Right kidney (tissue), 1 donor: Measurements from ENCODE around the gene DAND5.
"Not testable (repeated sequence)": the region's sequence is repeated elsewhere in the genome, so short reads cannot be mapped to it uniquely, and the experiment has no call there.

ENCODE experiments used
- DNase-seq: peaks from one replicate; pipeline ENCODE4 v3.0.0-alpha.2; 2016

Gene DAND5

GRCh38 chr19:12965017-12965811 is 4.2 kb upstream of the DAND5 start:
- peak; percentile 93 for DNase-seq

- no peak for DNase-seq
Observed at GRCh38 chr19:12965812-12966135, 3.6 kb upstream of the DAND5 start.

DNA sequence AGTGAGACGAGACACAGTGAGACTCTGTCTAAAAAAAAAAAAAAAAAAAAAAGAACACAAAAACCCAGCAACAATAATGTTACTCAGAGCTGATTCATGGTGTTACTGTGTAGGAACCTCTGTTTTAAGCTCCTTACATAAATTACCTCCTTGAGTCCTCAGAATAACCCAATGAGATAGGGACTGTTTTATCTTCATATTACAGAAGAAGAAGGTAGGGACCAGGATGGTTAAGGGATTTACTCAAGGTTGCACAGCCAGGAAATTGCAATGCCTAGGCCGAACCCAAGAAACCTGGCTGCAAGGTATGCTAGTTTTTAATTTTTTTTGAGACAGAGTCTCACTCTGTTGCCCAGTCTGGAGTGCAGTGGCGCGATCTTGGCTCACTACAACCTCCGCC is 1.5 kb upstream of the DAND5 start:
- DNase-seq = no peak

GRCh38 chr19:12970070-12970820 is 869 bp downstream of the DAND5 start:
- DNase-seq = no peak

GRCh38 chr19:12973236-12973635 is 3.9 kb downstream of the DAND5 start:
- no peak for DNase-seq

DNA sequence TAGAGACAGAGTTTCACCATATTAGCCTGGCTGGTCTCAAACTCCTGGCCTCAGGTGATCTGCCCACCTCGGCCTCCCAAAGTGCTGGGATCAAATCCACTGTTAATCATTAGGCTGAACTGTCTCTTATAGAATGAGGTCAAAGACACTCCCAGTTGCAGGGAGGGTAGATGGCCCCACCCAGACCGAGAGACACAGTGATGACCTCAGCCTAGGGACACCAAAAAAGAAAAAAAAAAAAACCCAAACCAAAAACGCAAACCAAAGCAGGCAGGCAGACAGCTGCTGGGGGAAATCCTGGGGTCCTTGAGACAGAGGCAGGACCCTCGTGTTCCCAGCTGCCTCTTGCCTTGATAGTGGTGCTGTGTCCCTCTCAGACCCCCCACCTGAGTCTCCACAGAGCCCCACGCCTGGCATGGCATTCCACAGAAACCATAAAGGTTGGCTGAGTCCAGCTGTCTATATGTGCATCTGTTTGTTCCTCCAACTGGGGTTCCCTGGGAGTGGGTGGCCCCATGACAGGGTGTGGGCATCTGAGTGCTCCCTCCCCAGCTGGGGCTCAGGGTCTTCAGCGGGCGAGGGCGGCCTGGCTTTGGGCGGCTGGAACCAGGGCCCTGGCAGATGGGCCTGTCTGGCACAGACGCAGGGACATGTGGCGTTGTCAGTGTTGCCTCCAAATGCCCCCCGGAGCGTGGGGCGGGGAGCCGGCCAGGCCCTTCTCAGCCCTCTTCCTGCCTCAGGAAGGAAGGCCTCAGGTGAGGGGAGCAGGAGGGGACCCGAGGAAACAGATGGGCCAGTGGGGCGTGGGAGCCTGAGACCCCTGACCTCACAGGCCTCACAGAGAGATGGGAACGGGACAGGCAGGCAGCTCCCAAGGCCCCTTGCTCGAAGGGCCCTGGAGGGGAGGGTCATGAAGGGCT is 5.2 kb downstream of the DAND5 start:
- no peak for DNase-seq

GRCh38 chr19:12975221-12975741 is 5.9 kb downstream of the DAND5 start:
- no peak for DNase-seq

DNA sequence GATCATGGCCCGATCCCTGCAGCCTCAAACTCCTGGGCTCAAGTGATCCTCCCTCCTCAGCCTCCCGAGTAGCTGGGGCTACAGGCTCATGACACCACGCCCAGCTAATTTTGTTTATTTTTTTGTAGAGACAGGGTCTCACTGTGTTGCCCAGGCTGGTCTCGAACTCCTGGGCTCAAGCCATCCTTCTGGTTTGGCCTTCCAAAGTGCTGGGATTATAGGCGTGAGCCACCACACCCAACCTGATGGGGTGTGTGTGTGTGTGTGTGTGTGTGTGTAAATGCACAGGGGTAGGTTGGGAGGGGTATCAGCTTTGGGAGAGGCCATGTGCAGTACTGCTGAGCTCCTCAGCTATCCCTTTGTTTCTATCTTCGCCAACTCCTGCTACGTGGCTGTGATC is 6.7 kb downstream of the DAND5 start:
- DNase-seq = not testable (repeated sequence)

DNA sequence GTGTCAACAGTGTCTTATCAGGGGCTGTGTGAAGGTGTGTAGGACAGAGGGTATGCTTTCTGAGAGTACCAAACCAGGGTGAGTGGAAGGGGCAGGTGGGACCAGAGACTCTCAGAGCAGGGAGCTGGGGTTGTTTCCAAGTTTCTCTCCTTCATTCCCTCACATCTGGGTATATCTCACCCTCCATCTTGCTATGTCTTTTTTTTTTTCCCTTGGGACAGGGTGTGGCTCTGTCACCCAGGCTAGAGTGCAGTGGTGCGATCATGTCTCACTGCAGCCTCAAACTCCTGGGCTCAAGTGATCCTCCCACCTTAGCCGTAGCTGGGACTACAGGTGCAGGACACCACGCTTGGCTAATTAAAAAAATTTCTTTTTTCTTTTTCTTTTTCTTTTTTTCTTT is 10.6 kb downstream of the DAND5 start:
- DNase-seq = no peak

- DNase-seq = no peak
Observed at GRCh38 chr19:12982648-12983047, 13.3 kb downstream of the DAND5 start.

DNA sequence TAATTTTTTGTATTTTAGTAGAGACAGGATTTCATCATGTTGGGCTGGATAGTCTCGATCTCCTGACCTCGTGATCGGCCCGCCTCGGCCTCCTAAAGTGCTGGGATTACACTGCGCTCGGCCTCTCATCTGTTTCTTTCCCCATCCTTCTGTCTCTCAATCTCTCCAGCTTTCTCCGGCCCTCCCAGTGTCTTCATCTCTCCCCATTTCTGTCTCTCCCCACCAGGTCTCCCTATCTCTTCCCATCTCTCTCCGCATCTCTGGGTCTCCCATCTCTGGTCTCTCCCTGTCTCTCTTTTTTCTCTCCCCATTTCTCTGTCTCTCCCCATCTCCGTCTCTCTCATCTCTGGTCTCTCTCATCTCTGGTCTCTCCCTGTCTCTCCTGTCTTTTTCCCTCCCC is 13.7 kb downstream of the DAND5 start:
- DNase-seq = no peak

DNA sequence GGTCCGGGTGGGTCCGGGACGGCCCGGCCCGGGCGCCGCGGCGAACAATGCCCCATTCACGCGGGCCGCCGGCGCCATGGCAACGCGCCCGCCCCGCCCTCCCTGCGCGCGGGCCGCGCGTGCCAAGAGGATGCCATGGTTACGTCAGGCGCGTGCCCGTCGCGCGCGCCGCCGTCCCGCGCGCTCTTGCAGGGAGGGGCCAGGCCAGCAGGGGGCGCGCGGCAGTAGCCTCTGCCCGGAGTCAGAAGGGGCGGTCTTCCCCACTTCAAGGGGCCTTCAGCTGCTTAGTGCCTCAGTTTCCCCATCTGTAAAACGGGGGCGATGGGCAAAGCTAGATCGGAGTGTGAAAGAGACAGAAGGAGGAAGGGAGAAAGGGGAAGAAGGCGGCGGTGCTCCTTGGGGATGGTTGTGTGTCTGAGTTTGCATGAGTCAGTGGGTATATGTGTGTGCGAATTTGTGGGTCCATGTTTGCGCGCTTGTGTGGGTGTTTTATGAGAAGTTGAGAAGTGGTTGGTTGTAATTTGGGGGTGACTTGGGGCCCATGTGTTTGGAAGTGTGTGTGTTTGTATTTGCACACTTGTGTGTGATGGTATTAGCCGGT is 14.3 kb downstream of the DAND5 start:
- peak; percentile 80 for DNase-seq

GRCh38 chr19:12984143-12984627 is 14.8 kb downstream of the DAND5 start:
- DNase-seq = no peak

DNA sequence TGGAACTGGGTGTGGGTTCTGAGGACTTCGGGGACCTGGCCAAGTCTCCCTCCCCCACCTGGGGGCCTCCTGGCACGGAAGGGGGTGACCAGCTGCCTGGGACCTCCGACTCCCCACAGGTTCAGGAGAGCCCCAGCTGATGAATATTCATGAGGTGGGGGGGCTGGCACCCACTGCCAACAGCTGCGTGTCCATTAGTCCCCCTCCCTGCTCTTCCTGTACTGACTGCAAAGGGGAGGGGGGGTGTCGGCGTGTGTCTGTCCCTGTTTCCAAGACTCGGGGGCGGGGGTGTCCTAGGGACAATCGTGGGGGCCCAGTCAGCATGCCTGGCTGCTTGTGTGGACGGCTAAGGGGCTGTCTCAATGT is 15.3 kb downstream of the DAND5 start:
- DNase-seq = no peak

DNA sequence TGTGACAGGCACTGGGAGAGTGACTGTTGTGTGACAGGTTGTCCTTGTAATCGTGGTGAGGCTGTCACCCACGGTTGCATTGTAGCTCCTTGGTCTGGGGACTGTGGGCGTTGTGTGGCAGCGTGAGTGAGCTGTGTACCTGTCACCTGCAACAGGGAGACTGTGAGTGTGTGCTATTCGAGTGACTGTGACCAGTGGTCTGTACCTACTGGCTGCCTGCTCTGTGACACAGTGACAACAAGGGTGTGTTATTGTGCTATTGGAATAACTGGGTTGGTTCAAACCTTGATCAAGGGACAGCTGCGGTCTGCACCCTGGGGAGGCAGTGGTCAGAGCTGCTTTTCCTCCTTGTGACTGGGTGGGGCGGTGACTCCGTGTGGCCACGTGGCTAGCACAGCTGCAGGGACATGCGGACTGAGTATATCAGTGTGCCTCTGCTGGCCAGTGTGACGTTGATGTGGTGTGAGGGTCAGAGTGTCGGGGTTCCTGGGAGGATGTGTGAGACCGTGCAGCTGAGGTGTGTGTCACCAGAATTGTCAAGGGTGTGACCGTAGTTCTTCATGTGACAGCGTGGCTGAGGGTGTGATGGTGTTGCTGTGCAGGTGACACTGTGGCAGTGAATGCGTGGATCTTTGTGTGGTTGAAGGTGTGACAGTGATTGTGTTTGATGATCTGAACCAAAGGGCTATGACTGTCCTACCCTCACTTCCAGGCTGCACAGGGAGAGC is 15.8 kb downstream of the DAND5 start:
- DNase-seq = no peak

DNA sequence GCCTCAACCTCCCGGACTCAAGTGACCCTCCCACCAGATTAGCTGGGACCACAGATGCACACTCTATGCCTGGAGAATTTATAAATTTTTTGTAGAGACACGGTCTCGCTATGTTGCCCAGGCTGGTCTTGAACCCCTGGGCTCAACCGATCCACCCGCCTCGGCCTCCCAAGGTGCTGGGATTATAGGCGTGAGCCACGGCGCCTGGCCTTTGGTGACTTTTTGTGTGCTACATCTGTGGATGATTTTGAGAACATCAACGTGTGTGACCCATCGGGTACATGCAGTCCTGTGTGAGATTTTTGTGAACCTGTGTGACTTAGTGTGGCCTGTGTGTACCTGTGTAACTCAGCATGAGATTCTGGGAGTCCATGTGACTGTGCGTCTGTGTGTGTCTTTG is 17.4 kb downstream of the DAND5 start:
- DNase-seq = no peak

DNA sequence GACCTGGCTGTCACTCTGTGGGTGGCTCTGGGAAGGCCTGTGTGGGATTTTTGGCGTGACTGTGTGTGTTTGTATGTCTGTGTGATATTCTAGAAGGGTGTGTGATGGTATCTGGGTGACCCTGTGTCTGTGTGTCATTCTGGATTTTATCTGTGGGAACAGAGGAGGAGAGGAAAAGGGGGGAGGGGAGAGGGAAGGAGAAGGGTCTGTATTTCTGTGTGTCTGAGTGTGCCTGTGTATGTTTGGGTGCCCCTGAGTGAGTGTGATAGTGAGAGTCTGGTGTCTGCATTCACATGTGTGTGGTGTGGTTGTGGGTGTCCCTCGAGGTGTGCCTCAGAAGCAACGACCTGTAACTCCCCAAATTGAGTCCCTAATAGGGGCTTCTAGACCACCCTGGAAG is 17.8 kb downstream of the DAND5 start:
- DNase-seq = no peak

GRCh38 chr19:12987781-12988180 is 18.4 kb downstream of the DAND5 start:
- no peak for DNase-seq

DNA sequence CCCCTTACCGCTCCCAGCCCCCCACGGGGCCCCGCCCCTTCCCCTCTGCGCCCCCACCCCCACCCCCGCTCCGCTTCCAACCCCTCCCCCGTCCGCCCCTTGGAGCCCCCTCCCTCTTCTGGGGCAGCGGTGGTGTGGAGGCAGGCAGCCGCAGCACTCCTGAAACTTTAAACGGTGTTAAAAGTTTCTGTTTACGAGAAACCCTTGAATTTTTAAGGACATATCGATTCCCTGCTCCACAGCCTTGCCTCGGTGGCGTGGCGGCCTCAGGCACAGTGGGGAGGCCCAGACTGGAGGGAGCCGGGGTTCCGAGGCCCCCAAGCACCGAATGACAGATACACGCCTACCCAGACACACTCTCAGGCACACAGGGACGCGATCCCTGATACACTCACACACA is 21.1 kb downstream of the DAND5 start:
- DNase-seq = no peak

- DNase-seq = no peak
Observed at GRCh38 chr19:12990853-12991252, 21.5 kb downstream of the DAND5 start.

GRCh38 chr19:12991296-12991695 is 21.9 kb downstream of the DAND5 start:
- DNase-seq = no peak

DNA sequence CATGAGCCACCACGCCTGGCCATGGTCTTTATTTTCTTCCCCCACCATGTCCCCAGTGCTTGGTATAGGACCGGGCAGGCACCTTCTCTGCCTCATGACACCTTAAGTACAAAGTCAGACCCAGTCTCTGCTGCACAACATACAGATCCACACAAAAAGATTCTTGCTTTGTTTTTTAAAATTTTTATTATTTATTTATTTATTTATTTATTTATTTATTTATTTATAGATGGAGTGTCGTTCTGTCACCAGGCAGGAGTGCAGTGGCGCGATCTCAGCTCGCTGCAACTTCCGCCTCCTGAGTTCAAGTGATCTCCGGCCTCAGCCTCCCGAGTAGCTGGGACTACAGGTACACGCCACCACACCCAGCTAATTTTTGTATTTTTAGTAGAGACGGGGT is 23.4 kb downstream of the DAND5 start:
- DNase-seq = no peak
